HG03103 (cell line): ENCODE results near the gene FAM186B.

ENCODE experiments used
- ATAC-seq: cut with Tn5 transposase; IDR thresholded peaks from one replicate; pipeline ENCODE4 v1.9.1; 2021; ENCODE audit warnings: low read depth; ENCODE audit not compliant: unreplicated experiment

Gene FAM186B

DNA sequence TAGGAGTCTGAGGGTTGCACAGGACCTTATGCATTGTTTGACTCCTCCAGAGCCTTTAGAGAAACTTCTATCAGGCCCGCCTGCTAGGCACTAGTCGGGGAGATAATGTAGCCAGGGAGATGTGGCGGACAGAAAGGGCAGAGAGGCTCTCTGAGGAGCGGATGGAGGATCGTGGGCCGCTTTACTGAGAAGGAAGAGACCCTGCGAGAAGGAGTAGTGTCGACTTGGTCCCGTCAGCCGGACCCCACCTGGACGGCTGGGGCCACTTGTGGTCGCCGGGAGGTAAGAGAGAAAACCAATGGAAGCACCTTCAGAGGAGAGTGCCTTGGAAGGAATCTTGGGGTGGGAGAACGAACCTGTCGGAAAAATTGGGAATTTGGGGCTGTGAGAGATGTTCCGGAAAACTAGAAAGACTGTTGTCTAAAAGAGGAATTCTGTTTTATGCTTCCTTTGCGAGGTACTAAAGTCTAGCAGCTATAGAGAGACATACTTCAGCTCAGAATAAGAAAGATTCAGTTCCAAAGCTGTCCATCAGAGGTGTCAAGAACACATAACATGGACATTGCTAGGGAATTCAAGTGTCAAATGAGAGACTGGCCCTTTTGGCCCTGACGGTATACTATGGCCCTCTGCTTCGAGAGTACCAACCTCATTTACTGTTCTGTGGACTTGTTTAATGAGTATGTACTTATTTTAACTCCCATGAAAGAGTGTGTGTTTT is 36.8 kb downstream of the FAM186B start:
- peak; percentile 10 for ATAC-seq

DNA sequence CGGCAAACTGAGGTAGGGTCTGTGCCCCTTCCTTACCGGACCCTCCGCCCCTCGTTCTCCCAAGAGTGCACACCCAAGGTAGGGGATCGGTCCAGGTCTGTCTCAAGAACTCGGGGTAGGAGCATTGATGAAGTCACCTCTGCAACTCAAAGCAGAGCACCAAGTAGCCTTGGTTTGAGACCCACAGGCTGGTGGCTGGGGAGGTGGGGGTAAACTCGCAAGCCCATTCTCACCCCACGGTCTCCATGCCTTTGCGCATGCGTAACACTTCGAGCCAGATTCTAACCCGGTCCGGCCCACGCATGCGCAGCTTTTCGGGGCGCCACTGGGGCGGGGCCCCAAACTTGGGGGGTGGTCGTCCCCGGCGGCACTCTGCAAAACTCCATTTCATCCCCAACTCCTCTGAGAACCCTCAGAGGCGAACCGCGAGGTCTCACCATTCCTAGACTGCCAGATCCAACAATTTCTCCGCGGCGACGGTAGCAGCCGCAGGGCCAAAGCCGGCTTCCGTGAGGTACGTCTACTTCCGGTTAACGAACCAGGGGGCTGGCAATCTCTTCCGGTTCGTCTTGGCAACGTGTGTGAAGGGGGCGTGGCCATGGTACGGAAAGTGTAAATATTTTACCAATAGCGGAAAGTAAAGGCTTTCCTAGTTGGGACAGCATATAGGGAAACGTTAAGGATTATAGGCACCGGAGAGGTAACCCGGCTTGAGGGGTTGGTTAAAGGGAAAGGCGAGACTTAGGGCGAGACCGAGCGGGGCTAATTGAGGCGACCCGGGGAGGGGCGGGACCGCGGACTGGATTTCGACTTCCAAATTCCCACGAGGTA is 37.6 kb downstream of the FAM186B start, which contains the start of gene MCRS1:
Gene MCRS1 (minus strand): TSS at position 532 of the 831 bp plus-strand sequence. CDS start 1,411 bp downstream, outside the sequence.
- ATAC-seq = peak; percentile 68

DNA sequence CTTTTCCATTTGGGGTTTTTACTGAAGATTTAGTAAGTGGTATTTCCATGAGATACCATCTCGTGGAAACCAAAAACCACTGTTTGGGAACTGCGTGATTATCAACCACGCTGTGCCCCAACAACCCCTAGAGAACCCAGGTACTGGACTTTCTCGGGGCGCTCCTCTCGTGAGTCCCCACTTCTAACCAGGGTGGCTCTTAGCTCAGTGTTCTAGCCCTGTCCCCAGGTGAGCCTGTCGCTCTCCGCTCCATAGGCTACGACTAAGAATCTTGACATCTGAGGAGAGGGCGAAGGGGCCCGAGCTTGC is 38.2 kb downstream of the FAM186B start:
- ATAC-seq = peak; percentile 10

DNA sequence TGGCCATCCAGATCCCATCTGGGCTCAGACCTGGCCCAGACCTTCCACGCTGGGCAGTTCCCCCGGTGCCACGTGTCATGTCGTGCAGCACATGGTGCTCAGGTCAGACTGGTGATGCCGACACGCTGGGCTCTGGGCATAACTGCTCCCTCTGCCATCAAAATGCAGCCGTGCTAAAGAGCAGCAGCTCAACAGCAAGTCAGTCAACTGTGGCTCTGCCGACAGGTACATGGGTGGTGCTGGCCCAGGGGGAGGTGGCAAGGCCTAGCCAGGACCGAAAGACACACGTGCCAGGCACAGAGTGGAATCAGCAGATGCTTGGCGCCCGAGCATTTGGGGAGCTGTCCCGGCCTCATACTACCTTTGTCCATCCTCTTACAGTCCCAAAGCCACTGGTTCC is 39.1 kb downstream of the FAM186B start:
- no peak for ATAC-seq

DNA sequence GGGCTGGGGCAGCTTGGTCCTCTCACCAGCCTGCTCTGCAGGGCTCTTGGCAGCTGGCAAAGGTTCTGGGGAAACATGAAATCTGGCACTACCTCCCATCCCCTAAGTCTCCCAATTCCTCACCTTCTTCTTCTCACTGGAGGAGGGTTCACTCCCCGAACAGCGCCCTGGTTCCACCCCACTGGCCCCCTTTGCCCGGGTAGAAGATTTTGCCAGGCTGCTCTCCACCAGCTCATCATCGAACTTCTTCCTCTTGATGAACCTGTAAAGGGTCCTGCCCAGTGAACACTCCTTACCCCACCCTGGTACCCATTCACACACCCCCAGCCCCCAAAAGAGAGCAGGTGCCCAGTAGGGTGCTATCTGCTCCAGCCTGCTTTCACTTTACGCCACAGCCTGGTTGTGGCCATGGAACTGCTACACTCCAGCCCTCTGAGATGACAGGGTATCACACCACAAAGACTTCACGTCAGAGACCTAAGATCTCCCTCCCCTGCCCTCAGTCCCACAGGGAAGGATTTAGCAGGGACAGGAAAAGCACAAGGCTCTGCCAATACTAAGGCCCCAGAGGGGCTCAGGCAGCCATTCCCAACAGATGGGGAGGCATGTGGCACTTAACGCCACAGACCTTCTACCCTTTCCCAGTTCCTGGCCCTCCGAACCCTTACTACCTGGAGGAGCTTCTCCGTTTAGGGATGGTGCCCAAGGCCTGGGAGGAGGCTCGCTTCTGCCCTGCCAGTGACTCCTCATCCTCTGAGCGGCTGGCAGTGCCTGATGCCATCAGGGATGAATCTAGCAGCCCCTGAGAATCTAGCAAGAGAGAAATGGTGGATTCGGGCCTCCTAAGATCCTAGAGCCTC is 39.8 kb downstream of the FAM186B start:
- no peak for ATAC-seq

DNA sequence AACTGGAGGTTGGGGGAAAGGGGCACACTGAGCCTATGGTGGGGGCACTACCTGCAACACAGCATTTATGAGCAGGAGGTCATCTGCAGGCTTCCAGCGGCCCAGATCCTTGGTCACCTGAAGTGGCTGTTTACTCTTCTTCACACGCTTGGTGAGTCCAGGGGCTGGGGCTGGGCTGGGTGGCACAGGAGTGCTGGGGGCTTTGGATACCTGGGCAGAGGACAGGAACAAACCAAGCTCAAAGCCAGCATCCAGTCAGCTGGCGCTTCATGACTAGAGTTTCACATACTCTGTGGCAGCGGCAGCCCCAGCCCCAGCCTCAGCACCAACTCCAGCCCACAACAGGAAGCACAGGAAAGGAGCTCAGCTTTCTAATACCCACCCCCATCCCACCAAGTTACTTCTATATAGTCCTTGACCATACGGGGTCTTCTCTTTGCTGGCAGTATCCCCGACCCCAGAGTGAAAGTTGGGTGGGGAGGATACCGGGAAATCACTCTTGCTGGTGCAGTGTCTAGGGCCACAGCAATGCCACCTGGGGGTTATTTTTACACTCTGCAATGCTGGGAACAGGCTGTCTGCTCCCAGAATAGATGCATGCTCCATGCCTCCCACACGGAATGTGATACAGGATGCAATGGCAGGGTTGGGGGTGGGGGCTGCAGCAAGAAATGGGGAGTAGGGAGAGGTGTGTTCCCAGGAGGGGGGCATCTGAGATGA is 40.6 kb downstream of the FAM186B start:
- no peak for ATAC-seq

DNA sequence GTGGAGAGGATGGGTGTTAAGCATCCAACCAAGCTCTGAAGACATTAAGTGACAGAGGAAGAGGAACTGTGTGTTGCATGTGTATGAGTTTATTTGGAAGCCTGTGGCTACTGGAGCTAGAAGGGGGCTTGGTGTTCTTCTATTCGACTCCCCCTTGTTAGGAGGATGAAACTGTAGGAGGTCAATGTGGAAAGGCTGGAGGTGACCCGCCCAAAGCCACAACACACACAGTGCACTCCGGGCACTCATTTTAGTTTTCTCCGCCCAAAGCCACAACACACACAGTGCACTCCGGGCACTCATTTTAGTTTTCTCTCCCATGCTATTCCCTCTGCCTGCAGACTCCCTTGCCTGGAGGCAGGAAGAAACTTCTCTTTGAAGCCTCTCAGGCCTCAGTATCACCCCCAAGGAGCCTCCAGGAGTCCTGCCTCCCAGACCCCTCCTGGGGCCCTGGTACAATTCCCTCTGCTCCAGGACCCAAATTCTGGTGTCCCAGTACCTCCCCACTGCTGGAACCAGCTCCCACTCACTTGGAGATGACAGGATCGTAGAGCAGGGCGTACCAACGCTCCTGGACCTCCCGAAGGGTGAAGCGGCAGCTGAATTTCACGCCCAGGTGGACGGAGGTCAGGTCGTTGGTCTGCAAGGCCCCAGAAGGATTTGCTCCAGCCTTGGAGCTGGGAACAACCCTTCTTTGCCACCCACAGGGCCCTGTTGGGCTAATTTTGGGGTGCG is 41.3 kb downstream of the FAM186B start:
- no peak for ATAC-seq

DNA sequence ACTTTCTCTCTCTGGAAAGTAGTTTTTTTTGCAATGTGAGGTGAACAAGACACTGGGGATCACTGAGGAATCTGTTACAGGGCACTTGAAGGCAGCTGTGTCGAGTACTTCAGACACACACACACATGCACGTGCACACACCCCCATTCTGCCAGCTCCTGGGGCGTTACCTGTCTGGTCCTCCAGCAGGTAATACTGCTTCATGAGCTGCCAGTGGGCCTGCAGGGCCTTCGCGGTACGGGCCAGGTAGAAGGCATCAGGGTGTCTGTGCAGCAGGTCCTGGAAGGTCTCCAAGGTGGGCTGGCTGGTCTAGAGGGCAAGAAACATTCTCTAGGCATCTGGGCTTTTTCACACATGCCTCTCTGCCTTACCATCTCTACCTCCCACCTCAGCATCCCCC is 42.6 kb downstream of the FAM186B start:
- no peak for ATAC-seq

DNA sequence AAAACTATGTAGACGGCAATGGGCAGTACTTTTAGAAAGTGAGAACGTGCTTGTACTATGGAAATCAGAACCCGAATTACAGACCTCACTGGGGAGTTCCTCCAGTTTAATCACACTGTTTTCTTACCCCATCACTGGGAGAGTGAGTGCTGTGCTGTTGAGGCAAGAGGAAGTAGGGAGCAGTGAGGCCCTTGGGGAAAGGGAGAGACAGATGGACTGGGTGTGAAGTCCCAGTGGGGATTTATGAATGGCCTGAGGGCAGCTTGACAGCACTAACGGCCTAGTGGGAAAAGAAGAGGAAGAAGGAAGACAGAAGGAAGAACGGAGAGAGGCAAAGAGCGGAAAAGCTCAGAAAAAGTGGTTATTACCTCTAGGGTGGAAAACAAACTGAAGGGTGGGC is 43.2 kb downstream of the FAM186B start:
- no peak for ATAC-seq

DNA sequence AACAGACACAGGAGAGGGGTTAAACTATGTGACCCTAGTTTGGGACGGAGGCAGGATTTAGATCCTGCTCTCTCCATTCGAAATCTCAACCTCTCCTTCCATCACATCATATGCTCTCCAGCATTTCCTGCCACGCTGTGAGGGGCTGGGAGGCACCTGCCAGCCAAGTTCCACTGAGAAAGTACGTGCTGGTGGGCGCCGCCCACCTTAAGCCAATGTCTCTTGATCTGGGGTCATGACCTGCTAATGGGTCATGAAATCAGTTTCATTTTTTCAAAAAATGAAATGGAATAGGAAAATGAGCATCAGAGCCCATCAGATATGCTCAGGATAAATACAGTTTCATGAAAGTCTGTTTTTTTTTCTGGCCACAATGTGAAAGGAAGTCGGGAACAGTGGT is 44.7 kb downstream of the FAM186B start:
- no peak for ATAC-seq

DNA sequence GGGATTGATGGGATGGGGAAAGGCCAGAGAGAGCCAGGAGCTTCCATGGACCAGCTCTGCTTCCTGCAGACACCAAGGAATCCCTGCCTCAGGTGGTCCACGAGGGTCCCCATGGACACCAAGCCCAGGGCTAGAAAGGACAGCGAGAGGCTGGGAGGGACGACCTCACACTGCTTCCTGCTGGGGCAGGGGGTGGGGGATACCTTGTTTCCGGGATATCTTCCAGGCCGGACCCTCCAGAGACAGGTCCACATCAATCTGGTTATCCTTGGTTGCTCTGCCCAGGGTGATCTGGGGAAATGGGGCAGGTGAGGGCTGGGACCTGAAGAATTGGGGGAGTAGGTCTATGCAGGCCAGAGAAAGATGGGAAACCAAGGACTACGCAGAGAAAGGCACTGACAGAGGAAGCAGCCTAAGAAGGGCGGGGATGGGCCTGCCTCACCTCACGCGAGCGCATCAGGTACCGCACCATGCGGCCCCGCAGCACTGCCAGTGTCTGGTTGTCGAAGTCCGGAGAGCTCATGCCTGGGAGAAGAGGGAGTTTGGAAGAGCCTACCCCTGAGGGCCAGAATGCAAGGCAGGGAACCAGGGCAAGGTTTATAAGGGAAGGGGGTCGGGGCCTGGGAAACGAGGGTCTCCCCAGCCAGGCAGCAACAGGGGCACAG is 46.3 kb downstream of the FAM186B start:
- no peak for ATAC-seq

DNA sequence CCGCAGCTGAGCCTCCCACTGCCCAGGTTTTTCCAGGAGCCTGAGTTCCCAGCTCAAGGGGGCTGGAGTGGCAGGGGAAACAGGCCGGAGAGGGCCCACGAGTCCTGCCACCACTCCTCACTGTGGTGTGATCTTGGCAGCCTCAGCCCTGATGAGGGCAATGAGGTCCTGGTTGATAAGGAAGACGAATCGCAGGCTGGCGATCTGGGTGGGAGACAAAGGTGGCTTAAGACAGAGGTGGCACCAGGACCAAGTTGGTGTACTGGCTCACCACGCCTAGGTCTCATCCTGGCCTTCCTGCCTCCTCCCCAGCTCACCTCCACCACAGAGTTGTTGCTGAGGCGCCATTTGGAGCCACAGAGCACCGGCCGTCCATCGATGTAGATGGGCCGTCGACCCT is 46.9 kb downstream of the FAM186B start:
- no peak for ATAC-seq

DNA sequence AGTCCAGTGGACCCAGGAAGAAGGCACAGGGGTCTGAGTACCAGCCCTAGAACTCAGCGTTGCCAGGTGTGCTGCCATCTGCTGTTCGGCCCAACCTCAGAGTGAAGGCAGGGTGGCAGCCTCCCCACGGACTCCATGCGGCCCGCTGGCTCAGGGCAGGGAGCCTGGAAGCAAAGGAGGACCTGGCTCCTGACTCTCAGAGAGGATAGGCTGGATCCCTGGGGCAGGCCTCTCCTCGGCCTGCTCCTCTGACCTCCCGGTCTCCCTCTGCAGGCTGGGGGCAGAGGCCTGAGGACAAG is 47.6 kb downstream of the FAM186B start:
- ATAC-seq = no peak

DNA sequence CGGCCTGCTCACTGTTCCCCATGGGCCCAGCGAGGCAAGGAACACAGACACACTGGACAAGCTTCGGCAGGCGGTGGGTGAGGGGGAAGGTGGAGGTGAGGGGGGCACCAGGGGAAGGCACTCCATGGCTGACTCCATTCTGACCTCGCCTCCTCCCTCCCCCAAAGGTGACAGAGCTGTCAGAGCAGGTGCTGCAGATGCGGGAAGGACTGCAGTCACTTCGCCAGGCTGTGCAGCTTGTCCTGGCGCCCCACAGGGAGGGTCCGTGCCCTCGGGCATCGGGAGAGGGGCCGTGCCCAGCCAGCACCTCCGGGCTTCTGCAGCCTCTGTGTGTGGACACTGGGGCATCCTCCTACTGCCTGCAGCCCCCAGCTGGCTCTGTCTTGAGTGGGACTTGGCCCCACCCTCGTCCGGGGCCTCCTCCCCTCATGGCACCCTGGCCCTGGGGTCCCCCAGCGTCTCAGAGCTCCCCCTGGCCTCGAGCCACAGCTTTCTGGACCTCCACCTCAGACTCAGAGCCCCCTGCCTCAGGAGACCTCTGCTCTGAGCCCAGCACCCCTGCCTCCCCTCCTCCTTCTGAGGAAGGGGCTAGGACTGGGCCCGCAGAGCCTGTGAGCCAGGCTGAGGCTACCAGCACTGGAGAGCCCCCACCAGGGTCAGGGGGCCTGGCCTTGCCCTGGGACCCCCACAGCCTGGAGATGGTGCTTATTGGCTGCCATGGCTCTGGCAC is 48.1 kb downstream of the FAM186B start:
- ATAC-seq = no peak

DNA sequence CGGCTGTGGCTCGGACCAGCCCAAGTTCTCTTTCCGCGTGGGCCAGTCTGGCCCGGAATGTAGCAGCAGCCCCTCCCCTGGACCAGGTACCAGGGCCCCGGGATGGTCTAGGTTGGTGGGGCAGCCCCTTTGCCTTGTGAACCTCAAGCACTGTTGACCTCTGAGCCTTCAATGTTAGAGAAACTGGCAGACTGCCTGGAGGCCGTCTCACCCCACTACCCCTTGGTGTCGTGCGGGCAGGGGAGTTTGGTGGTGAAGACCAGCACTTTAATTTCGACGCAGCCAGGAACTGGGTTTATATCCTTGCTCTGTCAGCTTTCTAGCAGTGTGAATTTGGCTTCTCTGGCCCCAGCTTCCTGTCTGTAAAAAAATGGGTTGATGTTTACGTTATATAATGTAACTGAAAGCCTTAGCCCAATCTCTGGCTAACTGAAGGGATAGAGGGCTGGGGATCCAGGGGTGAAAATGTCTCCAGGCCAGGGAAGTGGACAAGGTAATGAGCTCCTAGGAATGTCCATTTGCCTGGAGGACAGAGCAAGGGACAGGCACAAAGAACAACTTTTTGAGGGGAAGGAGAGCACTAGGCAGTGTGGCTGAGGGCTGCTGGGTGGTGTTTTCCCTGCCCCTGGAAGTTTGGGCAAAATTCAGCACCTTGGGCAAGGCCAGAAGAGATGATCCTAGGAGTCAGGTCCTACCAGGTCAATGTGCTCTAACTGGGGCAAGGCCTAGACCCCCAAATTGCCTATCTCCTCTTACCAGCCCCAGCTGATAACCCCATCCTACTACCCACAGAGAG is 48.9 kb downstream of the FAM186B start:
- no peak for ATAC-seq

DNA sequence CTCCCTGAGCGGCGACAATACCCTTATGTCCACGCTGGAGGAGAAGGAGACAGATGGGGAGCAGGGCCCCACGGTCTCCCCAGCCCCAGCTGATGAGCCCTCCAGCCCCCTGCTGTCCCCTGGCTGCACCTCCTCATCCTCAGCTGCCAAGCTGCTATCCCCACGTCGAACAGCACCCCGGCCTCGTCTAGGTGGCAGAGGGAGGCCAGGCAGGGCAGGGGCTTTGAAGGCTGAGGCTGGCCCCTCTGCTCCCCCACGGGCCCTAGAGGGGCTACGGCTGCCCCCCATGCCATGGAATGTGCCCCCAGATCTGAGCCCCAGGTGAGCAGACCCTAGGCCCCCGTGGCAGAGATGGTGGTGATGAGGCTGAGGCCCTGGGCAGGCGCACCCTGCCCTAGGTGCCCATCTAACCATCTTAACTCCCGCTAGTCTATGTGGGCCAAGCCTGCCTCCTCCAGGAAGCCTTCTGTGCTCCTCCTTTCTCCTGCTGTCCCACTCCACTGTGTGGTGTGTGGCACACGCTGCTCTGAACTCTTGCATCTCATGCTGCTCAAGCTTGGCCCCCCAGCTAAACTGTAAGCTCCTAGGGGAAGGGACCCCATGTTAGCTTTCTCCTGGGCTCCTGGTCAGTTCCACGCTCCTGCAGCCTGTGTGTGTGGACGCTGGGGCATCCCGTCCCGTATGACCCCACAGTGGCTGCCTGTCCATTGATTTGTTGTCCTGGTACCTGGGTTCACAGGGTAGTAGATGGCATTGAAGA is 49.6 kb downstream of the FAM186B start:
- ATAC-seq = no peak

DNA sequence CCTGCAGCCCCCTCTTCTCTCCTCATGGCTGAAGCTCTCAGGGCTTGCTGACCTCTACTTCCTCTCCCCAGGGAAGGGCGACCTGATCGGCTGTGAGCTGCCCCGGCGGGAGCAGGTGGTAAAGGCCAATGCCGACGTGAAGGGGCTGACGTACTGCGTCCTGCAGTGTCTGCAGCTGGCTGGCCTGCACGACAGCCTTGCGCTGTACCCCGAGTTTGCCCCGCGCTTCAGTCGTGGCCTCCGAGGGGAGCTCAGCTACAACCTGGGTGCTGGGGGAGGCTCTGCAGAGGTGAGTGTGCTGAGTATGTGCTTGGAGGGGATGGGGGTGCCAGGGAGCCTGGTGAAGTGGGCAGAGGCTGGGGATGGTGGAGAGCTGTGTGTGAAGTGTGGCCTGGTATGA is 51.2 kb downstream of the FAM186B start:
- no peak for ATAC-seq
